Sigmoid colon (tissue), 7 donors: ENCODE results near the gene PDCD1LG2. TPM values are rescaled to one million over a fixed set of nuclear protein-coding genes. Genes with fewer than 3 reads are reported as not detected.

ENCODE experiments used
- DNase-seq: peaks from one replicate; pipeline ENCODE4 v3.0.0-alpha.2; 2019
- H3K27ac ChIP-seq, 4 donors: fragments of 200-600 bp; sonication (generic); one replicate each; pipeline ENCODE4 v1.5.1; 2016 to 2019; ENCODE audit warnings: mild to moderate bottlenecking in 1 of 4
- H3K27me3 ChIP-seq, 3 donors: fragments of 200-600 bp; sonication (generic); one replicate each; pipeline ENCODE4 v1.5.1; 2019; ENCODE audit warnings: mild to moderate bottlenecking in 1 of 3
- H3K36me3 ChIP-seq, 4 donors: fragments of 200-600 bp; sonication (generic); one replicate each; pipeline ENCODE4 v1.5.1; 2016 to 2019
- H3K4me1 ChIP-seq, 4 donors: fragments of 200-600 bp; sonication (generic); one replicate each; pipeline ENCODE4 v1.5.1; 2017 to 2019
- H3K4me3 ChIP-seq, 4 donors: fragments of 200-600 bp; sonication (generic); one replicate each; pipeline ENCODE4 v1.5.1; 2017 to 2019; ENCODE audit warnings: mild to moderate bottlenecking in 2 of 4, moderate library complexity in 1 of 4
- H3K9me3 ChIP-seq, 4 donors: fragments of 200-600 bp in 3 of 4; sonication (generic) in 3 of 4; one replicate each; pipeline versions ENCODE4 v1.5.1 to v1.6.1; 2013 to 2019
- CTCF ChIP-seq, 4 experiments: fragments of 450-650 bp in 3 of 4; fragments of 200-600 bp in 1 of 4; IDR thresholded peaks; one replicate each; pipeline ENCODE4 v1.5.1; 2016 to 2019; ENCODE audit warnings: antibody characterized with exemption in 4 of 4, mild to moderate bottlenecking in 3 of 4, moderate library complexity in 2 of 4
- EP300 ChIP-seq, 4 donors: sonication (generic); formaldehyde crosslinking; IDR thresholded peaks; one replicate each; pipeline ENCODE4 v1.6.1; 2017; ENCODE audit warnings: antibody characterized with exemption in 4 of 4
- POLR2A ChIP-seq, 2 donors: fragments of 450-650 bp; IDR thresholded peaks; one replicate each; pipeline ENCODE4 v1.6.1; 2016; ENCODE audit warnings: antibody characterized with exemption in 2 of 2, mild to moderate bottlenecking in 2 of 2, moderate library complexity in 2 of 2
- POLR2AphosphoS5 ChIP-seq, 4 donors: sonication (generic); formaldehyde crosslinking; IDR thresholded peaks; one replicate each; pipeline ENCODE4 v1.6.1; 2017; ENCODE audit warnings: antibody characterized with exemption in 4 of 4
- WGBS, 2 donors: extraction: QIAGEN DNeasy Blood & Tissue Kit; methylation state at CpG; one replicate each; pipeline ENCODE4 v1.1.7; 2013; 5-methylcytosine and 5-hydroxymethylcytosine counted together
- intact Hi-C: fragments of 100-400 bp; cut with DNase I; formaldehyde crosslinking; loops from one replicate; pipeline ENCODE4 v1.15.1; 2023
- polyA plus RNA-seq, 3 donors: library from polyadenylated mRNA; stranded (reverse); fragments of 200-250 nt; gene quantifications; one replicate each; pipeline ENCODE4 v1.2.3, GENCODE V29; 2013
- total RNA-seq, 4 donors: library from RNA; depleted of rRNA; stranded (reverse); fragments of >200 nt; gene quantifications; one replicate each; pipeline ENCODE4 v1.1.0, GENCODE V29; 2016
- donor health status: healthy with polysubstance abuse.
- donor health status: Bipolar disorder and iron deficiency.
- donor health status: healthy.

The PDCD1LG2 gene
- total and polyA plus RNA-seq, 7 donors: 0.60 to 2.8 (median 1.2) TPM

GRCh38 chr9:5569891-5570290 lies 59.6 kb downstream of the PDCD1LG2 start:
- H3K4me1 ChIP-seq: no peaks in the 10 kb centered on the region
- H3K27me3 ChIP-seq: no peaks in the 10 kb centered on the region
- H3K9me3 ChIP-seq: no peaks in the 10 kb centered on the region
- 92 to 97% methylated on average over 1 of the region's 1 CpG for WGBS, 2 donors
- H3K27ac ChIP-seq: no peak overlapping the region
- H3K4me3 ChIP-seq: no peak overlapping the region
- H3K36me3 ChIP-seq: no peaks in the 10 kb centered on the region
- TF ChIP-seq POLR2A (IDR thresholded peaks at IDR 0.05) (no peak), CTCF (IDR thresholded peaks at IDR 0.05) (no peak), EP300 (IDR thresholded peaks at IDR 0.05) (no peak), POLR2AphosphoS5 (IDR thresholded peaks at IDR 0.05) (no peak)
- DNase-seq: no peak
- intact Hi-C loops: no loop called here

GRCh38 chr9:5571629-5572232 lies 61.4 kb downstream of the PDCD1LG2 start:
- Histone ChIP-seq H3K27me3 (no peaks in the 10 kb centered on the region), H3K4me3 (no peak overlapping the region), H3K4me1 (no peaks in the 10 kb centered on the region), H3K9me3 (no peaks in the 10 kb centered on the region), H3K36me3 (no peaks in the 10 kb centered on the region), H3K27ac (no peak overlapping the region)
- intact Hi-C loops: no loop called here
- TF ChIP-seq EP300 (IDR thresholded peaks at IDR 0.05) (no peak), CTCF (IDR thresholded peaks at IDR 0.05) (no peak), POLR2AphosphoS5 (IDR thresholded peaks at IDR 0.05) (no peak), POLR2A (IDR thresholded peaks at IDR 0.05) (no peak)
- no peak for DNase-seq
- WGBS, 2 donors: 79 to 80% methylated on average over 1 of the region's 1 CpG

GRCh38 chr9:5574097-5574496 lies 63.8 kb downstream of the PDCD1LG2 start:
- Histone ChIP-seq H3K4me3 (no peak overlapping the region), H3K36me3 (no peaks in the 10 kb centered on the region), H3K27ac (no peak overlapping the region), H3K4me1 (no peaks in the 10 kb centered on the region), H3K9me3 (no peaks in the 10 kb centered on the region), H3K27me3 (no peaks in the 10 kb centered on the region)
- TF ChIP-seq EP300 (IDR thresholded peaks at IDR 0.05): no peak
- no peak for TF ChIP-seq CTCF (IDR thresholded peaks at IDR 0.05)
- no peak for TF ChIP-seq POLR2AphosphoS5 (IDR thresholded peaks at IDR 0.05)
- no peak for TF ChIP-seq POLR2A (IDR thresholded peaks at IDR 0.05)
- intact Hi-C loops: no loop called here
- WGBS, 2 donors: 93 to 96% methylated on average over 6 of the region's 6 CpGs
- no peak for DNase-seq

GRCh38 chr9:5575000-5575399 lies 64.7 kb downstream of the PDCD1LG2 start:
- WGBS, 2 donors: 89 to 93% methylated on average over 2 of the region's 2 CpGs
- no peak overlapping the region for H3K27ac ChIP-seq

More at GRCh38 chr9:5575000-5575399, 64.7 kb downstream of the PDCD1LG2 start:
- TF ChIP-seq EP300 (IDR thresholded peaks at IDR 0.05) (no peak), POLR2A (IDR thresholded peaks at IDR 0.05) (no peak), CTCF (IDR thresholded peaks at IDR 0.05) (no peak), POLR2AphosphoS5 (IDR thresholded peaks at IDR 0.05) (no peak)
- Histone ChIP-seq H3K27me3 (no peaks in the 10 kb centered on the region), H3K4me3 (no peak overlapping the region), H3K9me3 (no peaks in the 10 kb centered on the region), H3K4me1 (no peaks in the 10 kb centered on the region), H3K36me3 (no peaks in the 10 kb centered on the region)
- intact Hi-C loops: no loop called here
- DNase-seq: no peak
